ENCODE measurements around the gene SIRT6.
"Not testable (repeated sequence)": the region's sequence is repeated elsewhere in the genome, so short reads cannot be mapped to it uniquely, and the experiment has no call there.

SIRT6 gene

GRCh38 chr19:4129050-4129449, 53.3 kb downstream of the SIRT6 start:
- not testable (repeated sequence) for DNase-seq

- not testable (repeated sequence) for DNase-seq
Observed at GRCh38 chr19:4127322-4127721, 55.0 kb downstream of the SIRT6 start.

GRCh38 chr19:4124638-4125037, 57.7 kb downstream of the SIRT6 start:
- DNase-seq = peak in 1 of 3 experiments; percentile 53
